ENCODE results near the gene OGDHL. TPM values are rescaled to one million over a fixed set of nuclear protein-coding genes. Genes with fewer than 3 reads are reported as not detected.

Gene OGDHL
- total and polyA plus RNA-seq, 2 donors (not counting 3 experiments of a cell fraction or from before 2014, with no cell fraction given): 0.43 to 1.0 TPM

DNA sequence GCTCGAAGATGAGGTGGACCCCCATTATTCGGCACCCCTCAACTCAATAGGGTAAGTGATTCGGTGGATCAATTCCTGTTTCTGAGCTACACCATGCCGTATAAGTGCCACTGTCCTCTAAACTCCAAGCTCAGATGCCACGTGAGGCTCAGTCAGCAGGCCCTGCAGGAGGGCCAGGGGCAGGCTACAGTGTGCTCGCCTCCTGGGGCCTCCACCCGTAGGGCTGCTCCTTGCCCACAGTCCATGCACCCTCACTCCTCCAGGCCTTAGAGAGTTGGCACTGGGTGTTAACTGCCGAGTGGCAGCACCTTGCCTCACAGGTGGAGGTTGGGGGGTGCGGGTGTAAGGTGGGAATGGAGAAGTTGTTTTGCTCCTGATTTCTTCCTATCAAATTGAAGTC, 70.5 kb downstream of the OGDHL start:
- DNase-seq (ENCODE audit: low read depth, low spot score): no peak
- Histone ChIP-seq H4K20me1 (replicated peaks; ENCODE audit: control insufficient read depth, extremely low read depth, insufficient read depth, low read length) (no peaks in the 10 kb centered on the region), H2AFZ (ENCODE audit: low read depth, low read length) (no peak overlapping the region), H3K4me3 (replicated peaks in 1 of 3; ENCODE audit: insufficient read depth in 1 of 3, low read depth in 1 of 3, low read length in 3 of 3) (no peak overlapping the region), H3K4me2 (ENCODE audit: insufficient read depth, low read length) (no peak overlapping the region), H3K9me1 (replicated peaks; ENCODE audit: control insufficient read depth, extremely low read depth, insufficient read depth, low read length) (no peaks in the 10 kb centered on the region), H3K27me3 (ENCODE audit: control insufficient read depth in 2 of 2, insufficient read depth in 2 of 2, low read length in 2 of 2) (peaks cover 34 to 62% of the 10 kb centered on the region in 2 experiments), H3K27ac (ENCODE audit: insufficient read depth, low read depth, low read length) (no peak overlapping the region), H3K9me3 (replicated peaks; ENCODE audit: control insufficient read depth, insufficient read depth, low read length) (no peaks in the 10 kb centered on the region), H3K36me3 (ENCODE audit: control insufficient read depth in 2 of 2, extremely low read depth in 1 of 2, insufficient read depth in 2 of 2, low read length in 2 of 2) (no peaks in the 10 kb centered on the region), H3K79me2 (ENCODE audit: control insufficient read depth, insufficient read depth, low read length) (no peaks in the 10 kb centered on the region), H3K9ac (replicated peaks; ENCODE audit: extremely low read depth, insufficient read depth, low read length) (no peak overlapping the region), H3K4me1 (ENCODE audit: control insufficient read depth, extremely low read depth, insufficient read depth, low read length) (no peaks in the 10 kb centered on the region)
- intact Hi-C loops (cut with micrococcal nuclease) (no loop called here), dilution Hi-C loops (cut with MboI; ENCODE audit: extremely low pct_ligation_motif_present, low sequenced_read_pairs) (no loop called here)
- no TSS peak for BruUV-seq (replicated peaks)
- CTCF ChIA-PET: no interaction called here
- POLR2A ChIA-PET: no interaction called here
- TF ChIP-seq JUN (IDR thresholded peaks at IDR 0.05; ENCODE audit: borderline replicate concordance, insufficient read depth, insufficient read length, low read depth) (no peak), POLR2AphosphoS5 (IDR thresholded peaks at IDR 0.05; ENCODE audit: insufficient read depth, low read depth, low read length) (no peak), POLR2A (IDR thresholded peaks at IDR 0.05; ENCODE audit: low read depth, low read length) (no peak), MYC (IDR thresholded peaks at IDR 0.05; ENCODE audit: low read depth, low read length) (no peak), GATA2 (IDR thresholded peaks at IDR 0.05; ENCODE audit: insufficient read depth, insufficient read length, low read depth, low read length) (no peak), FOS (IDR thresholded peaks at IDR 0.05; ENCODE audit: borderline replicate concordance, insufficient read depth, low read length) (no peak), EZH2 (IDR thresholded peaks at IDR 0.05; ENCODE audit: borderline replicate concordance, low read depth, low read length, severe bottlenecking) (no peak)
- TF ChIP-seq, protein P1, sequence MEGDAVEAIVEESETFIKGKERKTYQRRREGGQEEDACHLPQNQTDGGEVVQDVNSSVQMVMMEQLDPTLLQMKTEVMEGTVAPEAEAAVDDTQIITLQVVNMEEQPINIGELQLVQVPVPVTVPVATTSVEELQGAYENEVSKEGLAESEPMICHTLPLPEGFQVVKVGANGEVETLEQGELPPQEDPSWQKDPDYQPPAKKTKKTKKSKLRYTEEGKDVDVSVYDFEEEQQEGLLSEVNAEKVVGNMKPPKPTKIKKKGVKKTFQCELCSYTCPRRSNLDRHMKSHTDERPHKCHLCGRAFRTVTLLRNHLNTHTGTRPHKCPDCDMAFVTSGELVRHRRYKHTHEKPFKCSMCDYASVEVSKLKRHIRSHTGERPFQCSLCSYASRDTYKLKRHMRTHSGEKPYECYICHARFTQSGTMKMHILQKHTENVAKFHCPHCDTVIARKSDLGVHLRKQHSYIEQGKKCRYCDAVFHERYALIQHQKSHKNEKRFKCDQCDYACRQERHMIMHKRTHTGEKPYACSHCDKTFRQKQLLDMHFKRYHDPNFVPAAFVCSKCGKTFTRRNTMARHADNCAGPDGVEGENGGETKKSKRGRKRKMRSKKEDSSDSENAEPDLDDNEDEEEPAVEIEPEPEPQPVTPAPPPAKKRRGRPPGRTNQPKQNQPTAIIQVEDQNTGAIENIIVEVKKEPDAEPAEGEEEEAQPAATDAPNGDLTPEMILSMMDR (IDR thresholded peaks at IDR 0.05; ENCODE audit: extremely low read depth in 1 of 2, insufficient read depth in 1 of 2, low read depth in 1 of 2, low read length in 2 of 2): no peak
- TF ChIP-seq, protein P2, sequence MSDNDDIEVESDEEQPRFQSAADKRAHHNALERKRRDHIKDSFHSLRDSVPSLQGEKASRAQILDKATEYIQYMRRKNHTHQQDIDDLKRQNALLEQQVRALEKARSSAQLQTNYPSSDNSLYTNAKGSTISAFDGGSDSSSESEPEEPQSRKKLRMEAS (IDR thresholded peaks at IDR 0.05; ENCODE audit: insufficient read depth, insufficient read length): no peak
- no peak for FAIRE-seq
